ENCODE measurements around the gene NF1.
"Not testable (repeated sequence)": the region's sequence is repeated elsewhere in the genome, so short reads cannot be mapped to it uniquely, and the experiment has no call there.

NF1 gene, protein sequence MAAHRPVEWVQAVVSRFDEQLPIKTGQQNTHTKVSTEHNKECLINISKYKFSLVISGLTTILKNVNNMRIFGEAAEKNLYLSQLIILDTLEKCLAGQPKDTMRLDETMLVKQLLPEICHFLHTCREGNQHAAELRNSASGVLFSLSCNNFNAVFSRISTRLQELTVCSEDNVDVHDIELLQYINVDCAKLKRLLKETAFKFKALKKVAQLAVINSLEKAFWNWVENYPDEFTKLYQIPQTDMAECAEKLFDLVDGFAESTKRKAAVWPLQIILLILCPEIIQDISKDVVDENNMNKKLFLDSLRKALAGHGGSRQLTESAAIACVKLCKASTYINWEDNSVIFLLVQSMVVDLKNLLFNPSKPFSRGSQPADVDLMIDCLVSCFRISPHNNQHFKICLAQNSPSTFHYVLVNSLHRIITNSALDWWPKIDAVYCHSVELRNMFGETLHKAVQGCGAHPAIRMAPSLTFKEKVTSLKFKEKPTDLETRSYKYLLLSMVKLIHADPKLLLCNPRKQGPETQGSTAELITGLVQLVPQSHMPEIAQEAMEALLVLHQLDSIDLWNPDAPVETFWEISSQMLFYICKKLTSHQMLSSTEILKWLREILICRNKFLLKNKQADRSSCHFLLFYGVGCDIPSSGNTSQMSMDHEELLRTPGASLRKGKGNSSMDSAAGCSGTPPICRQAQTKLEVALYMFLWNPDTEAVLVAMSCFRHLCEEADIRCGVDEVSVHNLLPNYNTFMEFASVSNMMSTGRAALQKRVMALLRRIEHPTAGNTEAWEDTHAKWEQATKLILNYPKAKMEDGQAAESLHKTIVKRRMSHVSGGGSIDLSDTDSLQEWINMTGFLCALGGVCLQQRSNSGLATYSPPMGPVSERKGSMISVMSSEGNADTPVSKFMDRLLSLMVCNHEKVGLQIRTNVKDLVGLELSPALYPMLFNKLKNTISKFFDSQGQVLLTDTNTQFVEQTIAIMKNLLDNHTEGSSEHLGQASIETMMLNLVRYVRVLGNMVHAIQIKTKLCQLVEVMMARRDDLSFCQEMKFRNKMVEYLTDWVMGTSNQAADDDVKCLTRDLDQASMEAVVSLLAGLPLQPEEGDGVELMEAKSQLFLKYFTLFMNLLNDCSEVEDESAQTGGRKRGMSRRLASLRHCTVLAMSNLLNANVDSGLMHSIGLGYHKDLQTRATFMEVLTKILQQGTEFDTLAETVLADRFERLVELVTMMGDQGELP (N-terminal part only)

DNA sequence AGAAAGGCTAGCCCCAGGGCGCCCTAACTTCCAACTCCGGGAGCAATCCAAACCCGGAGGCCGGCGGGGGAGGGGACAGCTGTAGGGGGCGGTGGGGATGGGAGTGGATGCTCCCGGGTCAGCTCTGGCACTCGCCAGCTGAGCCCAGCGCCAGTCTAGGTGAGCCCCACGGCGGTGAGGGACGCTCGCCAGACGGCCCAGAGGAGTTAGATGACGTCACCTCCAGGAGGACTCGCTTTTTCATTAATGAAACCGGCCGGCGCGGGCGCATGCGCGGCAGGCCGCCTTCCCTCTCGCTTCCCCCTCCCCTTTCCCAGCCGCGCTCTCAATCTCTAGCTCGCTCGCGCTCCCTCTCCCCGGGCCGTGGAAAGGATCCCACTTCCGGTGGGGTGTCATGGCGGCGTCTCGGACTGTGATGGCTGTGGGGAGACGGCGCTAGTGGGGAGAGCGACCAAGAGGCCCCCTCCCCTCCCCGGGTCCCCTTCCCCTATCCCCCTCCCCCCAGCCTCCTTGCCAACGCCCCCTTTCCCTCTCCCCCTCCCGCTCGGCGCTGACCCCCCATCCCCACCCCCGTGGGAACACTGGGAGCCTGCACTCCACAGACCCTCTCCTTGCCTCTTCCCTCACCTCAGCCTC lies at the start of gene NF1:
Gene NF1 (plus strand): TSS at position 378 of the 636 bp plus-strand sequence. CDS start 333 bp downstream, outside the sequence.
- POLR2A ChIA-PET (ENCODE audit: low non-redundant PET): interaction anchor here (1.1 kb wide), 1 partner anchor 23 kb away, joined by 3 read pairs; no protein-coding TSS in a partner anchor
- peak; percentile 99 for DNase-seq (ENCODE audit: low spot score)
- peak within 1 kb of the TSS; percentile 93 for H3K27ac ChIP-seq
- CTCF ChIA-PET: interaction anchor here (0.6 kb wide), 1 partner anchor 22 kb away, joined by 3 read pairs; no protein-coding TSS in a partner anchor
- TF ChIP-seq, protein P1, sequence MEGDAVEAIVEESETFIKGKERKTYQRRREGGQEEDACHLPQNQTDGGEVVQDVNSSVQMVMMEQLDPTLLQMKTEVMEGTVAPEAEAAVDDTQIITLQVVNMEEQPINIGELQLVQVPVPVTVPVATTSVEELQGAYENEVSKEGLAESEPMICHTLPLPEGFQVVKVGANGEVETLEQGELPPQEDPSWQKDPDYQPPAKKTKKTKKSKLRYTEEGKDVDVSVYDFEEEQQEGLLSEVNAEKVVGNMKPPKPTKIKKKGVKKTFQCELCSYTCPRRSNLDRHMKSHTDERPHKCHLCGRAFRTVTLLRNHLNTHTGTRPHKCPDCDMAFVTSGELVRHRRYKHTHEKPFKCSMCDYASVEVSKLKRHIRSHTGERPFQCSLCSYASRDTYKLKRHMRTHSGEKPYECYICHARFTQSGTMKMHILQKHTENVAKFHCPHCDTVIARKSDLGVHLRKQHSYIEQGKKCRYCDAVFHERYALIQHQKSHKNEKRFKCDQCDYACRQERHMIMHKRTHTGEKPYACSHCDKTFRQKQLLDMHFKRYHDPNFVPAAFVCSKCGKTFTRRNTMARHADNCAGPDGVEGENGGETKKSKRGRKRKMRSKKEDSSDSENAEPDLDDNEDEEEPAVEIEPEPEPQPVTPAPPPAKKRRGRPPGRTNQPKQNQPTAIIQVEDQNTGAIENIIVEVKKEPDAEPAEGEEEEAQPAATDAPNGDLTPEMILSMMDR (conservative IDR thresholded peaks at IDR 0.05; ENCODE audit: low read depth): no peak

DNA sequence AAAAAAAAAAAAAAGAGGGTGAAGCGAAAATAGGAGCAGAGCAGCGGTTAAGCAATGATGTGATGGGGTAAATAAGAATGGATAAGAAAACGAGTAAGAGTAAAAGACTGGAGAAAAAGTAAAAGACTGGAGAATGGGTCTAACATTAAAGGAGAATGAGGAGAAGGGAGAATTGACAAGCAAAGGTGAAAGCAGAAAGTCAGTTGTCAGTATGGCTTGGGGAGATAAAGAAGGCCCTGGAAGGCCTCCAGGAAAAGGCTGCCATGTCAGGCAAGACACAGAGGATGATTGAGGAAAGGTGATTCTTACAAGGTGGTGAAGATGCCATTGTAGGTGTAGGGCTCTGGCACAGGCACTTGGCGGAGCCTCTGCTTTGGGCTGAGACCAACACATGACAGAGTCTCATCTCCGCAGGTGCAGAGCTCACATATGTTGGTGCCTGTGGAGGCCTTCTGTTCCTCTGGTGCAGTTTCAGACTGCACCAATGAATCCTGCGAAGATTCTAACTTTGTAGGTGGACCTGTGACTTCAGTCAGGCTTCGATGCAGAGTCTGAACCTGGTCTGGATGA lies 47.8 kb upstream of the NF1 start:
- CTCF ChIA-PET; H3K27ac ChIP-seq; POLR2A ChIA-PET (ENCODE audit: low non-redundant PET); DNase-seq (ENCODE audit: low spot score): not testable (repeated sequence)

DNA sequence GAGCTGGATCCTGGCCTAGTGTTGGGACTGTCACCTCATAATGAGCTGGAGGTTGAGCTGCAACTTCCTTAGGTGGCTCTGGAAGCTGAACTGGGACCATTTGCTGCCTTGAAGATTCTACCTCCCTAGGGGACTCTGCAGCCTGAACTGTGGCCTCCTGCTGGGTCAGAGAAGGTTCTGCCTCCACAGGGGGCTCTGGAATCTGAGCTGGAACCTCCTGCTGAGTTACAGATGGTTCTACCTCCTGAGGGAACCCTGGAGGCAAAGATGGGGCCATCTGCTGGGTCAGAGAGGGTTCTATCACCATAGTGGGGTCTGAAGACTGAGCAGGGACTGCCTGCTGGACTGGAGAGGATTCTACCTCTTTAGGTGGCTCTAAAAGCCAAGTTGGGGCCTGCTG lies 46.6 kb upstream of the NF1 start:
- H3K27ac ChIP-seq: no peak overlapping the region
- TF ChIP-seq, protein P1 (conservative IDR thresholded peaks at IDR 0.05; ENCODE audit: low read depth): no peak
- DNase-seq (ENCODE audit: low spot score): no peak
- ChIA-PET POLR2A (ENCODE audit: low non-redundant PET) (no interaction called here), CTCF (no interaction called here)

DNA sequence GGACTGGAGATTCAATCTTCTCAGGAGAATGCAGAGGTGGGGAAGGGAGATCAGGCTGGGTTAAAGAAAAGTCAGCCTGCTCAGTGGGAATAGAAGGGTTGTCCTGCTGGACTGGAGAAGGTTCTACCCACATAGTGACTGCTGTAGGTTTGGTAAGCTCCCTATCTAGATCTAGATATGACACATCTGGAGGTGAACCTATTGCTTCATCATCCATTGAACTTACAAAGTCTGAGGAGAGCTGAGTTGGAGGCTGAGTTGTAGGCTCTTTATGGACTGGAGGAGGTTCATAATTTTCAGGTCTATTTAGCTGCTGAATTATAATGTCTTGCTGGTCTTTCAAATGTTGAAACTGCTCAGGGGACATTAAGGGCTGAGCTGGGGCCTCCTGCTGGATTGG lies 46.0 kb upstream of the NF1 start:
- ChIA-PET POLR2A (ENCODE audit: low non-redundant PET) (no interaction called here), CTCF (no interaction called here)
- TF ChIP-seq, protein P1 (conservative IDR thresholded peaks at IDR 0.05; ENCODE audit: low read depth): no peak
- no peak for DNase-seq (ENCODE audit: low spot score)
- H3K27ac ChIP-seq: no peak overlapping the region

DNA sequence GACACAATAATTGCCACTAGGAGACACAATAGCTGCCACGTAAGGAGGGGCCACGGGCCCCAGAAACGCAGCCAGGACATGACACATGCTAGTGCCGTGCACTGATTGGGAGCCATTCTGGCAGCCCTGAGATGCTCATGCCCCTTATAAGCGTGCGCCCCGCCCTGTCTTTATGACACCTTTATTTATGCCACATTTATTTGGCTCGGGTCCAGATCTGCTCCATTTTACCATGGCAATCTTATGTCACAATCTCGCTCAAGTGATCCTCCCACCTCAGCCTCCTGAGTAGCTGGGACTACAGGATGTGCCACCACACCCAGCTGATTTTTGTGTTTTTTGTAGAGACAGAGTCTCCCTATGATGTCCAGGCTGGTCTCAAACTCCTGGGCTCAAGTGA lies 43.8 kb upstream of the NF1 start:
- ChIA-PET POLR2A (ENCODE audit: low non-redundant PET) (interaction anchor here (0.7 kb wide), 1 partner anchor 53 kb away, joined by 3 read pairs; no protein-coding TSS in a partner anchor), CTCF (no interaction called here)
- DNase-seq (ENCODE audit: low spot score): no peak
- peak overlapping the region; percentile 92 for H3K27ac ChIP-seq
- TF ChIP-seq, protein P1 (conservative IDR thresholded peaks at IDR 0.05; ENCODE audit: low read depth): no peak

DNA sequence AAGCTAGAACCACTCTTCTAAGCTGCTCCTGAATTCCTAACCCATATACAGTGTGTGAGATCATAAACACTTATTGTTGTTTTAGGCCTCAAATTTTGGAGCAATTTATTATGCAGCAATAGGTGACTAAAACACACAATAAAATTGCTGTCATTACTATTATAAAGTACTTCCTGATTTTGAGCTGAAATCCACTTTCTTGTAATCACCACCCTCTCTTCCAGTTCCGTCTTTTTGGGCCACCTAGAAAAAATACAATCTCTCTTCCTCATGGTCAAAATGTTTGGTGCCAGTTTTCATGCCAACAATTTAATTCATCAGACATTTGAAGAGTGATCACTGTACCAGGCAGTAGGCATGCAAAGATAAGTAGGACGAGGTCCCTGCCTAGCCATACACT lies 43.3 kb upstream of the NF1 start:
- TF ChIP-seq, protein P1 (conservative IDR thresholded peaks at IDR 0.05; ENCODE audit: low read depth): no peak
- POLR2A ChIA-PET (ENCODE audit: low non-redundant PET): interaction anchor here (0.7 kb wide), 1 partner anchor 53 kb away, joined by 3 read pairs; no protein-coding TSS in a partner anchor
- no peak for DNase-seq (ENCODE audit: low spot score)
- peak overlapping the region; percentile 92 for H3K27ac ChIP-seq
- CTCF ChIA-PET: interaction anchor here (1.2 kb wide), 1 partner anchor 44 kb away, joined by 3 read pairs; no protein-coding TSS in a partner anchor

All from RWPE1 (cell line).